GM12892 (cell line): ENCODE data around the gene SACS.
"Not testable (repeated sequence)": the region's sequence is repeated elsewhere in the genome, so short reads cannot be mapped to it uniquely, and the experiment has no call there.

ENCODE experiments used
- DNase-seq: peaks from one replicate; pipeline ENCODE4 v3.0.0; 2011; ENCODE audit not compliant: insufficient read length
- FAIRE-seq: peaks from 2 replicates; lab custom pipeline; 2011; peaks lifted over from hg19 to GRCh38; lab: Jason Lieb, UNC
- POLR2A ChIP-seq: IDR thresholded peaks from 2 replicates; pipeline ENCODE4 v1.6.1; 2011; ENCODE audit warnings: low read depth, low read length, control low read depth
- POLR2AphosphoS5 ChIP-seq: IDR thresholded peaks from 2 replicates; pipeline ENCODE4 v1.6.1; 2011; ENCODE audit warnings: low read depth, low read length, control low read depth
- TAF1 ChIP-seq: IDR thresholded peaks from 2 replicates; pipeline ENCODE4 v1.6.1; 2011; ENCODE audit warnings: low read depth, mild to moderate bottlenecking, control low read depth, low read length, borderline replicate concordance

SACS gene

GRCh38 chr13:23449398-23450162, 16.1 kb upstream of the SACS start:
- FAIRE-seq (no peak), DNase-seq (no peak)
- TF ChIP-seq POLR2A (no peak), POLR2AphosphoS5 (no peak), TAF1 (no peak)

DNA sequence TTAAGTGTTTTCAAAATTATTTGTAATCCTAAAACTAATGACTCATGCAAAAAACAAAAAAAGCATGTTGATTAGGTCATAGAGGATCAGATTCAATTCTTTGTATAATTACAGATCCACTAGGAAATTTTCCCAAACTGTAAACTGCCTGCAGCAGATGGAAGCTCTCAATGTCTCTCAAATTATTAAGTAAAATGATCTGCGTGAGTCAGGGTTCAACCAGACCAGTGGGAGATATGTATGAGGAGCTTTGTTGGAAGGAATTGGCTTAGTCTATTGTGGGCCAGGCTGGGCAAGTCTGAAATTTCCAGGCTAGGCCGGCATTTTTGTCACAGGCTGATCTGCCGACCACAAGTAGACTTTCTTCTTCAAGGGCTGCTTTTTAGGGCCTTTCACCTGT, 14.4 kb upstream of the SACS start:
- FAIRE-seq (no peak), DNase-seq (no peak)
- TF ChIP-seq POLR2AphosphoS5 = no peak
- TF ChIP-seq POLR2A = no peak
- TF ChIP-seq TAF1 = no peak

DNA sequence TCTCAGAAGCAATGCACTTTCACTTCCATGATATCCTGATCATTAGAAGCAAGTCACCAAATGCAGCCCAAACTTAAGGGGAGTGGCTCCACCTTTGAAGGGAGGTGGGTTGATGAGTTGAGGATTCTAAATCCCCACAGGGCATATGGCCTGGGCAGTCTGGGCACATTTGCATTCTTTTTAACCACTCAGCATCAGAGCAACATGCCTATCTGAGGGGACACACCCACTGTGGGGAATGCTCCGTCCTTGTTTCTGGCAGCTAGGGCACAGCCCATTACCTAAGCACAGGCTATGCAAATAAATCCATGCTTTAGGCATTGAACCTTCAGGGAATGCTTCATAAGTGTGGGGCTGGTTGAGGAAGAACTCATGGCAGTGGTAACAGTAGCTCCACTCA, 12.3 kb upstream of the SACS start:
- no peak for TF ChIP-seq POLR2A
- no peak for TF ChIP-seq TAF1
- no peak for TF ChIP-seq POLR2AphosphoS5
- FAIRE-seq (no peak), DNase-seq (no peak)

DNA sequence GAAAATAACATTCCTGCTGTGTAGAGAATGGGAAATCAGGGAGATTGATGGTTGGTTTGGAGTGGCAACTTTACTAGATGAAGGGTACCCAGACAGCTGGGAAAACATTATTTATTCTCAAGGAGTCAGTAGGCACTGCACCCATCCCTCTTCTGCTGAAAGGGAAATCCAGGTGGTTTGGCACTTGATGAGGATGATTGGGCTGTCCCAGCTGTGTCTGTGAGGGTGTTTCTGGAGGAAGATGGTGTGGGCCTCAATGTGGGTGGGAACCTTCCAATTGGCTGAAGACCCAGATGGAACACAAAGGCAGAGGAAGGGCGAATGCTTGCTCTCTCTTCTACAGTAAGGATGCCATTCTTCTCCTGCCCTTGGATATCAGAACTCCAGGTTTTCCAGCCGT, 10.4 kb upstream of the SACS start:
- DNase-seq = no peak
- no peak for FAIRE-seq
- TF ChIP-seq POLR2AphosphoS5 (no peak), POLR2A (no peak), TAF1 (no peak)

GRCh38 chr13:23443110-23443509, 9.6 kb upstream of the SACS start:
- DNase-seq = no peak
- no peak for FAIRE-seq
- TF ChIP-seq POLR2A (no peak), TAF1 (no peak), POLR2AphosphoS5 (no peak)

DNA sequence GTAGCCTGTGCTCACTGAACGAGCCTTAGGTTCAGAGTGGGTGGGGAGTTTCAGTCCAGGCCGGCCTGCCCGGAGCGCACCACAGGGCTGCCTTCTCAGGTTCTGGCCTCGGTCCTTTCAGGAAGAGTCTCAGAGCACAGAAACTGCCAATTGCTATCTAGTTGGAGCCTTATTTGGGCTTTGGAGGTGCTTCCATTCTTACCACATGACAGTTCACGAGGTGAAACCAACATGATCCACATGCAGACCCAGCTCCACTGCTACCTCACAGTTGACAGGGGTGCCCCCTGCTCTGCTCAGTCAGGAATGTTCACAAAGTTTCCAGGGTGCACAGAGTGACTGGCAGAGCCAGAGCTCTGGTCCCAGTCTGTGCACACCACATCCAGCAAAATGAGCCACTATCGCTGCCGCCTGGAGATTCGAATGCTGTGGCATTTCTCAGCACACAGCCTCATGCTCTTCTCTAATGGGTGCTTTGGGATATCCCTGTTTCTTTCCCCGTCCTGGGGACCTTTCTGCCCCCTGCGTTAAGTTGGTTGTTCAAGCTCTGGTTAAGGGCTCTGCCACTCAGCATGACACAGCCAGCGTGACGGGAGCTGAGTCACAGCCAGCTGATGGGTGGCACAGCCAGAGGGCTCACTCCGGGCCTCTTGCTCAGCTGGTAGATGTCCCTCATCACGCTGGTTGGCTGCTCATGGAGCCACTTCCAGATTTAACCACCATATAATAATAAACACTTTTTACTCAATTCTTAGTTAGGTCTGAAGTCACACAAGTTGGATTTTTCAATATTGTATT, 7.5 kb upstream of the SACS start:
- DNase-seq = no peak
- FAIRE-seq = no peak
- TF ChIP-seq POLR2AphosphoS5 = no peak
- no peak for TF ChIP-seq POLR2A
- no peak for TF ChIP-seq TAF1

GRCh38 chr13:23440324-23440723, 6.8 kb upstream of the SACS start:
- not testable (repeated sequence) for FAIRE-seq, DNase-seq

DNA sequence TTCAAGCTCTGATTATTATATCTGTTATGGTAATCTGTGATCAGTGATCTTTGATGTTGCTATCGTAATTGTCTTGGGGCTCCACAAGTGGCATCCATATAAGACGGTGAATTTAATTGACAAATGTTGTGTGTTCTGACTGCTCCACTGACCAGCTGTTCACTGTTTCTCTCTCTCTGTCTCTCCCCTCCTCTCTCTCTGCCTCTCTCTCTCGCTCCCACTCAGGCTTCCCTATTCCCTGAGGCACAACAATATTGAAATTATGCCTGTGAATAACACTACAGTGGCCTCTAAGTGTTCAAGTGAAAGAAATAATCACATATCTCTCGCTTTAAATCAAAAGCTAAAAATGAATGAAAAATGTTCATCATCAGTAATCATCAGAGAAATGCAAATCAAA, 4.4 kb upstream of the SACS start:
- no peak for DNase-seq
- no peak for TF ChIP-seq TAF1
- no peak for TF ChIP-seq POLR2AphosphoS5
- no peak for TF ChIP-seq POLR2A
- no peak for FAIRE-seq

GRCh38 chr13:23436680-23437079, 3.2 kb upstream of the SACS start:
- DNase-seq (no peak), FAIRE-seq (no peak)
- TF ChIP-seq POLR2A (no peak), POLR2AphosphoS5 (no peak), TAF1 (no peak)

GRCh38 chr13:23434491-23434890, 989 bp upstream of the SACS start:
- no peak for DNase-seq
- TF ChIP-seq TAF1 (no peak), POLR2AphosphoS5 (no peak), POLR2A (no peak)
- no peak for FAIRE-seq

DNA sequence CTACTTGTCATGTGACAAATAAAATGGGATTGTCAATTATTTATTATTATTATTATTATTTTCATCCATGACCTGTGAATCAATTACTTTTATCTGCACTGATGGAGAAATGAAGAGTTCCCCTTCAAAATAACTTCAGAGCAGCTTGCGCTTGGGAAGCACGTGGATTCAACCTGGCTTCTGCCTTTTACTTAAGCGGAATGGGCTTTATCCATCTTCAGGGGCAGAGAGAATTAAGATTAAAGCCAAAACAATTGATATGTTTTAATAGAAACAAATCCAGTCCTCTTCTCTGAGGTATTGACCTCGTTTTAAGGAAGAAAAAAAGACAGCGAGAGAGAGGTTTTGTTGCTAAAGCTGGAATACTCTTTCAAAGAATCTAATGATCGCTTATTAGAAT, 876 bp downstream of the SACS start:
- TF ChIP-seq TAF1 = no peak
- no peak for TF ChIP-seq POLR2A
- TF ChIP-seq POLR2AphosphoS5 = no peak
- FAIRE-seq (no peak), DNase-seq (no peak)

- DNase-seq (no peak), FAIRE-seq (no peak)
- TF ChIP-seq TAF1 = no peak
- TF ChIP-seq POLR2AphosphoS5 = no peak
- no peak for TF ChIP-seq POLR2A
These were observed 2.8 kb downstream of the SACS start for GRCh38 chr13:23430664-23431063.
